GM13976 (cell line): Measurements from ENCODE around the gene CD200.

Experiments
- DNase-seq: peaks from one replicate; pipeline ENCODE4 v3.0.0; 2012; ENCODE audit warnings: low spot score
- in situ Hi-C: fragments of 300-500 bp; cut with MboI; formaldehyde crosslinking; loops from one replicate; pipeline ENCODE4 v1.12.0; 2022; ENCODE audit warnings: low sequenced_read_pairs, mixed read lengths, inconsistent platforms; ENCODE audit not compliant: unreplicated experiment
- TF ChIP-seq, protein P1 (sequence below): IDR thresholded peaks from 2 replicates; pipeline ENCODE4 v1.5.1; 2012; ENCODE audit warnings: borderline replicate concordance, mild to moderate bottlenecking; ENCODE audit not compliant: insufficient read depth; ENCODE audit errors: extremely low read depth, missing control alignments, control extremely low read depth

Gene CD200, protein sequence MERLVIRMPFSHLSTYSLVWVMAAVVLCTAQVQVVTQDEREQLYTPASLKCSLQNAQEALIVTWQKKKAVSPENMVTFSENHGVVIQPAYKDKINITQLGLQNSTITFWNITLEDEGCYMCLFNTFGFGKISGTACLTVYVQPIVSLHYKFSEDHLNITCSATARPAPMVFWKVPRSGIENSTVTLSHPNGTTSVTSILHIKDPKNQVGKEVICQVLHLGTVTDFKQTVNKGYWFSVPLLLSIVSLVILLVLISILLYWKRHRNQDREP

DNA sequence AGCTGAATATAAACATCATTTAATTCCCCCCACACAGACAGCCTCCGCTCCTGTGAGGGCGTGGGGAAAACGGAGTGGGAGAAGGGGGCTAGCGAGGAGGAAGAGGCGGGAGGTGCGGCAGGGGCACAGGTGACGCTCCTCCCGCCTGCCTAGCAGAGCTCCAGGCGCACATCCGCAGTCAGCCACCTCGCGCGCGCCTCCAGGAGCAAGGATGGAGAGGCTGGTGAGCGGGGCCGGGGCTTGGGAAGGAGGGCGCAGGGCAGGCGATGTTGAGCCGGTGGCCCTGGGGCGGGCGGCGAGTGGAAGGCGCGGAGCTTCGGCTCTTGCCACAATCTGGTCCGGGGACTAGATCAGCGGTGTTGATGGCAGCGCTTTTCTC is at the start of gene CD200:
Gene CD200 (plus strand): TSS at position 155 of the 379 bp plus-strand sequence. CDS start 57 bp downstream, at position 212.
- TF ChIP-seq, protein P1, sequence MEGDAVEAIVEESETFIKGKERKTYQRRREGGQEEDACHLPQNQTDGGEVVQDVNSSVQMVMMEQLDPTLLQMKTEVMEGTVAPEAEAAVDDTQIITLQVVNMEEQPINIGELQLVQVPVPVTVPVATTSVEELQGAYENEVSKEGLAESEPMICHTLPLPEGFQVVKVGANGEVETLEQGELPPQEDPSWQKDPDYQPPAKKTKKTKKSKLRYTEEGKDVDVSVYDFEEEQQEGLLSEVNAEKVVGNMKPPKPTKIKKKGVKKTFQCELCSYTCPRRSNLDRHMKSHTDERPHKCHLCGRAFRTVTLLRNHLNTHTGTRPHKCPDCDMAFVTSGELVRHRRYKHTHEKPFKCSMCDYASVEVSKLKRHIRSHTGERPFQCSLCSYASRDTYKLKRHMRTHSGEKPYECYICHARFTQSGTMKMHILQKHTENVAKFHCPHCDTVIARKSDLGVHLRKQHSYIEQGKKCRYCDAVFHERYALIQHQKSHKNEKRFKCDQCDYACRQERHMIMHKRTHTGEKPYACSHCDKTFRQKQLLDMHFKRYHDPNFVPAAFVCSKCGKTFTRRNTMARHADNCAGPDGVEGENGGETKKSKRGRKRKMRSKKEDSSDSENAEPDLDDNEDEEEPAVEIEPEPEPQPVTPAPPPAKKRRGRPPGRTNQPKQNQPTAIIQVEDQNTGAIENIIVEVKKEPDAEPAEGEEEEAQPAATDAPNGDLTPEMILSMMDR = no peak
- DNase-seq = peak; percentile 56
- in situ Hi-C loops = loop anchor here (25.0 kb wide), 1 partner anchor 179 kb away; no protein-coding TSS in a partner anchor

DNA sequence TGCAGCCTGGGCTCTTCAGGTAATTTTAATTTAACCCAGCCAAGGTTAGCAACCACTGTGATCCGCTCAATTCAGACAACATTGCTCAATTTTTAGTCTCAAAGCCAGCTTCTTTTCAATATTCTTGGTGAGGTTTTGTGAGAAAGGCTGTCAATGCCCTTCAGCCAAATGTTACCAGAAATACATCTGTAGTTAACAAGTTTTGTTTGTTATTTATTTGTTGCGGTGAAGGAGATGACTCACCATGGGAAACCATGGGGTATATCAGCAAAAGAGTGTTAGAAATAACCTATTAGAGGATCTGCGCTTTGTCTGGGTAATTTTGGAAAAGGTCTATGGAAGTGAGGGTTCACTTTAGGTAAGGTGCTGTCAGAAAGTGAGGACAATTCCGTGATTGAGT is 43.9 kb upstream of the CD200 start:
- in situ Hi-C loops = no loop called here
- TF ChIP-seq, protein P1 = no peak

DNA sequence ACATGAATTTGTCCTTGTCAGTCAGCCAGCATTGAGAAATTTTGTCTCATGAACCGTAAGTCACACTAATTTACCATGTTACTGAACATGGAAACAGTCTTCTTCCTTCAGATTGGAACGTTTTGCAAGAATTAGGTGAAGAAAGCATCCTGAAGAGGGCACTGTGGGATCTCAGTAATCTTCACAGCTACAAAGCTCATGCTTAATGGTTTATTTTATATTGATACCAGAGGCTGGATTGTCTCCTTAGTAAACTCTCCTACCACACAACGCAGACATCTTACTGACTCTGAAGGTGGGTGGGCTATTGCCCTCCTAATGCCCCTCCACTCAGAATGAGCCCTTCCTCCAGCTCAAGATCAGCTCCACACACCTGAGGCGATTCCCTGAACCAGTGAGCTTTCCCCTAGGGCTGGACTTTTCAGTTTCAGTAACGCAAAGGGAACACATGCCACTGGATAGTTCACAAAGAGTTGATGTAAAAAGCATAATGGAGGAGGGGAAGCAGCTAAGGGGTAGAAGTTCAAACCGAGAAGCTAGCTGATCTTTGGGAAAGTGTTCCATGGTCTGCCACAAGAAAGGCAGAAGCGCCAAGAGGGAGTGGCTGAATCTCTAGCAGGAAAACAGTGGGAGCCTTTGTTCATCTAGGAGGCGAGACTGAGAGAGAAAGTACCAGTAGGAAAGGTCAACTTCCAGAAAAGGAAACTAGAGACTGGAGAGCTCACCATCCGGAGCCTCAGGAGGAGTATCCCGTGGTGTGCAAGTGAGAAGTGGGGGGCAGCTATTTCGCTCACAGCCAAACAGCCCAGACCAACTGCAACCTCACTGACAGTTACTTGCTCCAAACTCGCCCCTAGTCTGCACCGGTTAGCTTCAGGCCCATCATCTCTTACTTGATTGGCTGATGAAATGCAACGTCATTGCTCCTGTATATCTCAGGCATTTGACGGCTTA is 39.3 kb upstream of the CD200 start, which contains the start of gene SLC9C1:
Gene SLC9C1 (minus strand): TSS at position 849 of the 954 bp plus-strand sequence. CDS start 7,425 bp downstream, outside the sequence.
- in situ Hi-C loops = no loop called here
- TF ChIP-seq, protein P1 = peak; percentile 44
- peak; percentile 53 for DNase-seq

More for the DNA sequence above, 43.9 kb upstream of the CD200 start:
- no peak for DNase-seq

DNA sequence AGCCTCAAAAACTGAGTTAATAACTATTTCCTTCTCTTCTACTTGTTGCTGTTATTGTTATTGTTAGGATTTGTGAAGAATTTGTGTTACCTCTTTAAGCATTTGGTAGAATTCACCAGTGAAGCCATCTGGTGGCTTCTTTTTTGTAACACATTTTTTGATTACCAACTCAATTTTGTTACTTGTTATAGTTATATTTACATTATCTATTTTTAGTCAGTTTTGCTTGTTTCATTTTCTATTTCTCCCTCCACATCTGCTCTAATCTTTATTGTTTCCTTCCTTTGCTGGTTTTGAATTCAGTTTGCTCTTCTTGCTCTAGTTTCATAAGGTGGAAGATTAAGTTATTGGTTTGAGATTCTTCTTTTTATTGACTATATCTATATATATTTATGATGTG is 35.2 kb upstream of the CD200 start:
- in situ Hi-C loops = no loop called here
- no peak for DNase-seq
- TF ChIP-seq, protein P1 = no peak

DNA sequence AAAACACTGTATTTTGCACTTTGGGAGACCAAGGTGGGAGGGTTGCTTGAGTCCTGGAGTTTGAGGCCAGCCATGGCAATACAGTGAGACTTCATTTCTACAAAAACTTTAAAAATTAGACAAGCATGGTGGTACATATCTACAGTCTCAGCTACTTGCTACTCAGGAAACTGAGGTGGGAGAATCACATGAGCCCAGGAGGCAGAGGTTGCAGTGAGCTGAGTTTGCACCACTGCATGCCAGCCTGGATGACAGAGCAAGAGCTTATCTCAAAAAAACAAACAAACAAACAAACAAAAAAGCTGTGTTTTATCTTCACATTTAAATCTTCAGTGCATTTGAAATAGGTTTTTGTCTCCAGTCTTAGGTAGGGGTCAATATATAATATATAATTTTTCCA is 34.2 kb upstream of the CD200 start:
- TF ChIP-seq, protein P1 = no peak
- no peak for DNase-seq
- in situ Hi-C loops = no loop called here

DNA sequence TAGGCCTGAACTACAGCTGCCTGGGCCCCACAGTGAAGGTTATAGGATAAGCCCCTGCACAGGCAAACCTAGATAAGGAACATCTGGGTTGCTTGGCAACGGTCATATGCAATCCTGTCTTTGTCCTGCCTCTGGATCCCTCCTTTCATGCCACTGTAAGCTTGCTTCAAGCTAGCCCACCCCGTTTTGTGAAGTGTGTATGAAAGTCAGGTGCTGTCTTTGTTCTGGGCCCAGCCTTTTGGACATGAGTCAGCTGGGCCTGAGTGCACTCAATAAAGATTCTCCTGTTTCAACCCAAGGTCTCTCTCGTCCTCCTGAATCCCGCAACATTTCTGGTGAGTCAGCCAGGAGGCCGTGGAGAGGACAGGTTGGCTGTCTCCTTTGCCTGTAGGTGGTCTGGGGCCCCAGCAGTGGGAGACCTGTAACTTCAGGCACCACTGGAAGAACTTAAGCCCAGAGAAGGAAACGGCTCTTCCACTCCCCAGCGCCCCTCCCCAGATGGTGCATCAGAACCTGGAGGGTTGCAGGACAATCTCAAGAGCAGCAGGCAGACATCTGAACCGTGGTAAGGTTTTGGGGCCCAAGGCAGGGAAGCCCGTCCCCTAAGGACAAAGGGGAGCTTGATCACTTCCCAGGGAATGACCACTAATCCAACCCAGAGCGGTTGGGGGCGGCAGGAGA is 30.7 kb upstream of the CD200 start:
- no peak for DNase-seq

More for the DNA sequence above, 30.7 kb upstream of the CD200 start:
- TF ChIP-seq, protein P1 = no peak
- in situ Hi-C loops = loop anchor here (25.0 kb wide), 1 partner anchor 685 kb away; the partner anchor contains the start of genes CD200R1 and GTPBP8
